Memory B cell (primary cell): Measurements from ENCODE around the gene THADA.

Experiments used
- ATAC-seq: fragments of 150-1000 bp; cut with Tn5 transposase; 2 replicates; pipeline ENCODE4 v1.10.0; 2021; ENCODE audit warnings: low read depth, mild to moderate bottlenecking, moderate library complexity
- DNase-seq, 2 donors: peaks; one replicate each; pipeline ENCODE4 v3.0.0; 2022; ENCODE audit warnings: low spot score in 2 of 2
- H3K27ac Mint-ChIP-seq: one replicate; pipeline ENCODE4 v1.8.0; 2022; ENCODE audit warnings: mild to moderate bottlenecking, moderate library complexity, mixed read lengths
- H3K27me3 Mint-ChIP-seq: one replicate; pipeline ENCODE4 v1.8.0; 2022; ENCODE audit warnings: mixed read lengths
- H3K36me3 Mint-ChIP-seq: one replicate; pipeline ENCODE4 v1.8.0; 2022; ENCODE audit warnings: mild to moderate bottlenecking, mixed read lengths
- H3K4me1 Mint-ChIP-seq: one replicate; pipeline ENCODE4 v1.8.0; 2022; ENCODE audit warnings: mixed read lengths
- H3K4me3 Mint-ChIP-seq: one replicate; pipeline ENCODE4 v1.8.0; 2022; ENCODE audit warnings: mild to moderate bottlenecking, moderate library complexity, mixed read lengths
- H3K9me3 Mint-ChIP-seq: one replicate; pipeline ENCODE4 v1.8.0; 2022; ENCODE audit warnings: mixed read lengths

The THADA gene

DNA sequence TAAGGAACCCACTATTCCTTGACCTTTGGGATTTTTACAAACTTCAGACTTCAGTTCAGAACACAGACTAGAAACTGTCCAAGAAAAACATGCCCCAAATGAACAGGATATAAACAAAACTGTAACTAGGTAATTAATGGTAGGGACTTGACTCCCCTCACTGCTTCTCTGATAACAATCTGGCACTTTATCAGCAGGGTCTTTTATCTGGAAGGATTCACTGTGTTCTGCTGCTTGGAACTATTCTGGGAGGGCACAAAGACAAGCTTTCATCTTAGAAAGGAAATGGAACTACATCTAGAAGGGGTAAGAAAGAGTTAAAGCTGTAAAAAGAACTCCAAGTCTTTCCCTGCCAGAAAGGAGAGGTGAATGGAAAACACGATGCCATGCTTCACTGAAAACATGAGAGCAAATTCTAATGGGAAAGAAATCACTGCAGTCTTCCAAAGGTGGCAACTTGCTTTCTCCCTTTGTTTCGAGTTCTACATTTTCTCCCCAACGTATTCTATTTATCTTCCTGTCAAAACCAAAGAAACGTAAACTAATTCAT is 181.2 kb downstream of the THADA start:
- Mint-ChIP-seq H3K27me3 (no peaks in the 10 kb centered on the region), H3K4me1 (peaks cover 3% of the 10 kb centered on the region), H3K4me3 (no peak overlapping the region), H3K27ac (no peak overlapping the region), H3K36me3 (peaks cover 16% of the 10 kb centered on the region), H3K9me3 (no peaks in the 10 kb centered on the region)
- ATAC-seq (no peak), DNase-seq (no peak)

DNA sequence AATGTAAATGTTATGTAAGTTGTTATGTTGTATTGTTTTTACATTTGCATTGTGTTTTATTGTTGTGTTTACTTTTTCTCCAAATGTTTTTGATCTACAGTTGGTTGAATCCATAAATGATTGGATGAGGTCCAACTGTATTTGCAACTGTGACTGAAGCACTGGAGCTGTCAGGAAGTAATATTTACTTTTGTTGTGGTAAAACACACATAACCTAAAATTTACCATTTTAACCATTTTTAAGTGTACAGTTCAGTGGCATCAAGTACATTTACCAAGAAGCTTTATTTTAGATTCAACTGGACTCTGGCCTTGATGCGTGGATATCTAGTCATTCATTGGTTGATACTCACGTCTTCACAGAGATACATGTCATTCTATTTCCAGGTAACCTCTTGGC is 181.8 kb downstream of the THADA start:
- Mint-ChIP-seq H3K27me3 (no peaks in the 10 kb centered on the region), H3K27ac (no peak overlapping the region), H3K9me3 (no peaks in the 10 kb centered on the region), H3K36me3 (peaks cover 13% of the 10 kb centered on the region), H3K4me1 (peaks cover 4% of the 10 kb centered on the region), H3K4me3 (no peak overlapping the region)
- ATAC-seq (no peak), DNase-seq (no peak)

DNA sequence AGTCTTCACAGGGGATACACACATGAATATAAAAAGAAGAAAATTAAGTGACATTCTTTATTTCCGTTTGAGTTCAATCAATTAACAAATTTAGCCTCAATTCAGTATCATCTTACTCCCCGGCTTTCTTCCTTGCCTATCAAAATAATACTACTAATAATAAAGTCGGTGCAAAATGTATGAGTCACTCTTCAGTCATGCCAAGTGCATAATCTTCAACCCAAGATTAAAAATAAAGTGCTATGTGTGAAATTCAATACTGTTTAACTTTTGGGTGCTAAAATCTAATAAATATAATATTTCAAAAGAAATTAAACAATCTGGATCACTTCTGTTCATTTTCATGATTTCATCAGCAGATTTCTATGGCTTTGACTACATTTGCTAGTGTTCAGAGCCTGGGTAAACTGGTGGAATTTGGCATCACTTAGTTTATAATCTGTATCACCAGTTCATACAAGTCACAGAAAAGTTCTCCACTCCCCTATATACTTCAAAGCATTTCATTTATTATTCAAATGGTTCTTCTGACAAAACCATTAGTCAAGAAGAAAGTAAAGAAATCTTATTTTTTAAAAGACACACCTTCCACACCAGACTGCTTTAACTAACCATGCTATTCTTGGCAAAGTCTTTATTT is 183.6 kb downstream of the THADA start:
- ATAC-seq (no peak), DNase-seq (no peak)
- no peaks in the 10 kb centered on the region for H3K9me3 Mint-ChIP-seq
- no peaks in the 10 kb centered on the region for H3K27me3 Mint-ChIP-seq
- no peak overlapping the region for H3K27ac Mint-ChIP-seq
- peaks cover 12% of the 10 kb centered on the region for H3K4me1 Mint-ChIP-seq
- peaks cover 7% of the 10 kb centered on the region for H3K36me3 Mint-ChIP-seq
- H3K4me3 Mint-ChIP-seq = no peak overlapping the region

DNA sequence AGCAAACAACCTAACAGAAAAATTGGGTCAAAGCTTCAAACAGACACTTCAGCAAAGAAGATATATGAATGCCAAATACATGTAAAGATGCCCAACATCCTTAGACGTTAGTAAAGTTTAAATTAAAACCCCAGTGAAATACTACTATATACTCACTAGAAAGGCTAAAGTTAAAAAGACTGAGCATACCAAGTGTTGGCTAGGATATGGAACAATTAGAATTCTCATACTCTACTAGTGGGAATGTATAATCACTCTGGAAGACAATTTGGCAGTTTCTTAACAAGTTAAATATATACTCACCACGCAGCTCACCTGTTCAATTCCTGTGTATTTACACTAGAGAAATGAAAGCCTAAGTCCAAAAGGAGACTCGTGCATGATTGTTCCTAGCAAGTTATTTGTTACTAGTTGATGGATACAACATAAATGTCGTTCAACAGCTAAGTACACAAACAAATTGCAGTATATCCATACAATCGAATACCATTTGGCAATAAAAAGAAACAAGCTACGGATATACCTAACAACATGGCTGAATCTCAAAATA is 185.7 kb downstream of the THADA start:
- H3K36me3 Mint-ChIP-seq = peaks cover 7% of the 10 kb centered on the region
- H3K27me3 Mint-ChIP-seq = no peaks in the 10 kb centered on the region
- ATAC-seq = no peak
- peaks cover 12% of the 10 kb centered on the region for H3K4me1 Mint-ChIP-seq
- H3K9me3 Mint-ChIP-seq = no peaks in the 10 kb centered on the region
- no peak for DNase-seq
- no peak overlapping the region for H3K4me3 Mint-ChIP-seq
- H3K27ac Mint-ChIP-seq = no peak overlapping the region

DNA sequence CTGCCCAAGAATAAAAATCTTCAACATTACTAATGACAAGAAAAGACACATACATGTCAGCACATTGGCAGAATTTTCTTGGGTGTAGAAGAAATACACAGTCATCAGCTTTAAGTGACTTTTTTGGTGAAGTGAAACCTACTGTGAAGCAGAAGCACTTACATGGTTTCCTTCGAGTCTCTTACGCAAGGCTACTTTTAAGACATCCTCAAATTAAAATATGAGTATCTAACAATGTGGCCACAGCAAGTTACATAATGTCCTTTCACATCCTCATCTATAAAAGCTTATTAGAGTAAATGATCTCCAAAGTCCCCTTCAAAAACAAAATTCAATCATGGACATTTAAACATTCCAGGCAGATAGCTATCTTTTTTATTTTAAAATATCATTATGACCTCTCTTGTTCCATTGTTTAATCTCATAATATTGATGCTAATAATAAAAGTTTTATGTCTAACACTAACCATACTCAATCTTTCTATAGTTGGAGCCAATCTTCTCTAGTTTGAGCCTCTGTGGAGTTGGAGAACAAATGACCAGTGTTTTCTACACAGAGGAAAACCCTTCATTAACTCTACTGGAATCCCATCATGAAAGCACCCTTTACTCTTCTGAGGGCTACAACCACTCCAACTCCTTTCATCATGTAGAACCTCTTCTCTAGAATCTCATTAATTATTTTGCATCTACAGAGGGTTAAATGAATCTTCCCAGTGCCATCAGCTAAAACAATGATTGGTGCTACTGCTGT is 187.3 kb downstream of the THADA start:
- peak overlapping the region; percentile 71 for H3K27ac Mint-ChIP-seq
- peak; percentile 99 for ATAC-seq
- H3K4me3 Mint-ChIP-seq = no peak overlapping the region
- DNase-seq = peak in 1 of 2 donors; percentile 26
- no peaks in the 10 kb centered on the region for H3K9me3 Mint-ChIP-seq
- no peaks in the 10 kb centered on the region for H3K27me3 Mint-ChIP-seq
- peaks cover 3% of the 10 kb centered on the region for H3K36me3 Mint-ChIP-seq
- peaks cover 20% of the 10 kb centered on the region for H3K4me1 Mint-ChIP-seq

DNA sequence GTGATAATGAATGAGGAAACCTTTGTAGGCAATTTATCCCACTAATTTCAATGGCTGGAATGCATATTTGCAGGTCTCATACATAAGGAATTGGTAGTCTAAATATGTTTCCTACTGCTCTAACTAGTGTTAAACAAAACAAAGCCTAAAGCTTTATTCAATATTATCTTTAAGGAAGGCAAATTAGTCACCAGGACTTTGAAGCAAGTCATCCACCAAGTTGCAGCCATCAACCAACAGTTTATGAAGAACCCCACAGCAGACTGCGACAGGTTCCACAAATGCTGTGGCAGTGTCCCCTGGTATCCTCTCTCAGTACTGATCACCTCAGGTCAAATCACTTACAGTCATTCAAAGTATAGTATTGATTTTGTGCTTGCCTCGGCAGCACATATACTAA is 187.9 kb downstream of the THADA start:
- peaks cover 3% of the 10 kb centered on the region for H3K36me3 Mint-ChIP-seq
- ATAC-seq (peak; percentile 14), DNase-seq (no peak)
- peaks cover 22% of the 10 kb centered on the region for H3K4me1 Mint-ChIP-seq
- H3K4me3 Mint-ChIP-seq = no peak overlapping the region
- H3K27me3 Mint-ChIP-seq = no peaks in the 10 kb centered on the region
- H3K27ac Mint-ChIP-seq = peak overlapping the region; percentile 71
- H3K9me3 Mint-ChIP-seq = no peaks in the 10 kb centered on the region

DNA sequence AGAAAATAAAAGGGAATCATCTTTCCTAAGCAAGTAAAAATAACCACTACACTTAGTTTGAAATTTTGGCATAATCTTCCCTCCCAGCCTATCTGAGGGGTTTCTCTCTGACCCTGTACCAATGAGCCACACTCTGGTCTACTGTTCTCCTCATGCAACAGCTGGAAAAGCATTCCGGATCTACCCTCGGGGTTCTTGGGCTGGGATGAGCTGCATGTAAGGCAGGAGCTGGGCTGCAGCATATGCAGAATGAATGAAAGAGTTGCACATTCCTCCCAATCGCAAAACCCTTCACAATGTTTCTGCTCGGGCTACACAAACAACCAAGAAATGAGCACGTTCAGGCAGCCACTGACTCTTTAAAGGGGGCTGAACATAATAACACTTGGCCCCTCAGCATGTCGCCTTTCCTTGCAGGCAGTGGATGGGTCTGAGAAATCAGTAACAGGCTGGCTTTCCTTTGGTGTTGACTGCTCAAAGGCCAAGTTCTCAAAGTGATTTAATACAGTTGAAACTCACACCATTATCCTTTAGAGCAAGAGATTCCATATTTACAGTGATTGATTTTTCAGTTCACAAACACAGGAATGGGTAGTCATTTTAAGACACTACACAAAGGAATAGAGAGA is 189.1 kb downstream of the THADA start:
- H3K27ac Mint-ChIP-seq = no peak overlapping the region

DNA sequence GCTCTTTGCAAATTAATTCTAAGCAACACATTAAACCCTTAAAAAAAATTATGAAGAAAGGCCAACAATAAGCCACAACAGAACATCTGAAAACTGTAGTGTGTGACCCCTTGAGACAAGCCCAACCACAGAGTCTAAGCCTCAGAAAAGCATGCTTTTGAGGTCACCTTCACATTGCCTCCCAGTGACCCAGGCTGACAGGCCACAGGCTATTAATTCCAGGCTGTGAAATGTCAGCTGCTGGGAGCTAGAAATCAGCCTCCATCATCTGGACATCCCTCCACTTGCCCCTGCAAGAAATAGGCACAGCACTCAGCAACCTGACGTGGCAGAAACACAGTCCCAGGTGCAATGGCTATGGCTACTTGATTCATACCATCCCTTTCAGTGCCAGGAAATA is 190.0 kb downstream of the THADA start:
- DNase-seq (no peak), ATAC-seq (no peak)
- Mint-ChIP-seq H3K27ac (no peak overlapping the region), H3K27me3 (no peaks in the 10 kb centered on the region), H3K9me3 (no peaks in the 10 kb centered on the region), H3K36me3 (peaks cover 3% of the 10 kb centered on the region), H3K4me3 (no peak overlapping the region), H3K4me1 (peaks cover 31% of the 10 kb centered on the region)

More for the DNA sequence above, 189.1 kb downstream of the THADA start:
- peaks cover 3% of the 10 kb centered on the region for H3K36me3 Mint-ChIP-seq
- ATAC-seq = no peak
- H3K4me1 Mint-ChIP-seq = peaks cover 31% of the 10 kb centered on the region
- DNase-seq = no peak
- H3K27me3 Mint-ChIP-seq = no peaks in the 10 kb centered on the region
- H3K9me3 Mint-ChIP-seq = no peaks in the 10 kb centered on the region
- H3K4me3 Mint-ChIP-seq = no peak overlapping the region

DNA sequence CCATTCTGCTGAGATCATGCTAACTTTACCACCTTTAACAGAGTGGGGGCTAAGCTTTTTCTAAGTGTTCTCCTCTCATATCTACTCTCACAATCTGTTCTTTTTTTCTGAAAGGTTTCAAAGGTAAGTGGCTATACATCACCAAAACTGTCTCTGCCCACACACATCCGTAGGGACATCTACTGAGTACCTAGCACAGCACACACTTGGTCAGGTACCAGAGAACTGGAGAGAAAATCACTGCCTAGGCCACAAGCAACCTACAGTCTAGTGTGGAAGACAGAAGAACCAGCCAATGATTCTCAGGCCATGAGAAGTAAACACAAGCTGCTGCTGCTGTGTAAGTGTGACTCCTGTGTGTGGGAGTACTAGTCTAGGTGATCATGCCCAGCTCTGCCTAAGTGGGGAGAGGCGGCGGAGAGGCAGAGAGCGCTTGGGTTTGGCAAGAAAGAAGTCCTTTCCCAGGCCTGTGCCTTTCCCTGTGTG is 193.3 kb downstream of the THADA start:
- DNase-seq (no peak), ATAC-seq (no peak)
- Mint-ChIP-seq H3K27ac (peak overlapping the region; percentile 78), H3K4me3 (no peak overlapping the region), H3K9me3 (no peaks in the 10 kb centered on the region), H3K36me3 (peaks cover 14% of the 10 kb centered on the region), H3K4me1 (peaks cover 19% of the 10 kb centered on the region), H3K27me3 (no peaks in the 10 kb centered on the region)

DNA sequence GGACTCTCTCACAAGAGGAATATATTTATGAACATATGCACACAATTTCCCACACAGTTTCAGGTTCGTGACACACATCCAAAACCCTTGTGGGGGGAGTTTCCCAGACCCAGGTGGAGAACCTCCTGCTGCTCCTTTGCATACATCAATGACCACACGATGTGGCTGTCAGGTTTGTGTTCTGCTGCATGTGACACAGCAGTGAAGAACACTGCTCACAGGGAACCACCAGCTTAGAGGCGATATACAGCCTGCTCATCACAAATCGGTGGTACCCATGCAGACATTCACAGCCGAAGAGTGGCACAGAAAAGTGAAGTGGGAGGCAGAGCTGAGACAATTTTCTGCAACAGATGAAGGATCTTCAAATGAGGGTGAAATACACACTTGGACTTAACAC is 193.8 kb downstream of the THADA start:
- Mint-ChIP-seq H3K4me1 (peaks cover 19% of the 10 kb centered on the region), H3K4me3 (no peak overlapping the region), H3K27ac (peak overlapping the region; percentile 78), H3K9me3 (no peaks in the 10 kb centered on the region), H3K36me3 (peaks cover 17% of the 10 kb centered on the region), H3K27me3 (no peaks in the 10 kb centered on the region)
- ATAC-seq (peak; percentile 98), DNase-seq (peak in 1 of 2 donors; percentile 36)

DNA sequence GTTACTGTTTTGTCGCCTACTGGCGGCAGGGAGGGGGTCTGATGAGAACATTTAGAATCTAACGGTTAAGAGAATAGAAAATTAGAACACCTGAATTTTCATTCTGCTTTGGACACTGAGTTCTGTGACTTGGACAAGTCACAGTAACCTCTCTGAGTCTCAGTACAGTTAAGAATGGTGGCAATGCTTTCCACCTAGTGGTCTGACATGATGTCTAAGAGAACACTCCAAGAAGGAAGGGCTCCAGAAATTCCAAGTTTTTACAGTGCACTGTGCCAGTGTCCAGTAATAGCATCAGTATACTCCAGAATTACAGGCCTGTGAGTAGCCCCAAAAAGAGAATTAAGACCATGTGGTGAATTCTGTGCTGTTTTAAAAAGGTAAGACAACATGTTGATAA is 195.3 kb downstream of the THADA start:
- no peak overlapping the region for H3K4me3 Mint-ChIP-seq
- peaks cover 19% of the 10 kb centered on the region for H3K4me1 Mint-ChIP-seq
- H3K9me3 Mint-ChIP-seq = no peaks in the 10 kb centered on the region
- H3K27me3 Mint-ChIP-seq = no peaks in the 10 kb centered on the region
- DNase-seq (no peak), ATAC-seq (no peak)
- no peak overlapping the region for H3K27ac Mint-ChIP-seq
- H3K36me3 Mint-ChIP-seq = peaks cover 23% of the 10 kb centered on the region

DNA sequence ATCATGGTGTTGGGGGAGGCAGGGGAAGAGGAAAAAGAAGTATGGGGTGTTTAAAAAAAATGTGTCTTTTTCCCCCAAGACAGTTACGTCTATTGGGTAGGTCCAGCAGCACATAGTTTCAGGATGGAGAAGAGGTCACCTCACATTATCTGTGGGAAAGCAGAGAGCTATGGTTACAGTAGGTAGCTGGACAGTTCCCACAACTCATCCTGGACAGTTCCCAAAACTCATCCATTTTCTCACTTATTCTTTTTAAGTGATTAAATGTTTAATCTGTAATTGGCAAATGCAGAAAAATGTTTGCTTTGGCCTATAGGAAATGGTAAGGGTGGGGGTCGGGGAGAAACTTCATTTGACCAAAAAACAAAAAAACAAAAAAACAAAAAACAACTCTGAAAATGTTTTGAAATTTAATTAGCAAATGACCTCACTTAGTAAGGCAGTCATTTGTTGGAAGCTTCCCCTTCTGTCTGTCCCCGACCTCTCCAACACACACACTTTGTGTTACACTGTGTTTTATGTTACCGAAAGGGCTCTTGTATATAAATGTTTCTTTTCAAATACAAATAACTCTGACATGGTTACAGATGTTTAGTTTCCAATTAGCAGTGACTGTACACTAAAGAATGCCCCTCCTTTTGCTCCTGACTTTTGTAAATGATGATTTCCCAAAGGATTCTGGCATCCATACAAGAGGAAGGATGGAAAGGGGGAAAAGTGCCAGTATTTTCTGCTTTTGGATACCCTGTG is 196.1 kb downstream of the THADA start:
- Mint-ChIP-seq H3K27ac (no peak overlapping the region), H3K27me3 (no peaks in the 10 kb centered on the region), H3K4me3 (no peak overlapping the region), H3K4me1 (peaks cover 19% of the 10 kb centered on the region), H3K9me3 (no peaks in the 10 kb centered on the region), H3K36me3 (peaks cover 23% of the 10 kb centered on the region)
- DNase-seq (no peak), ATAC-seq (no peak)

DNA sequence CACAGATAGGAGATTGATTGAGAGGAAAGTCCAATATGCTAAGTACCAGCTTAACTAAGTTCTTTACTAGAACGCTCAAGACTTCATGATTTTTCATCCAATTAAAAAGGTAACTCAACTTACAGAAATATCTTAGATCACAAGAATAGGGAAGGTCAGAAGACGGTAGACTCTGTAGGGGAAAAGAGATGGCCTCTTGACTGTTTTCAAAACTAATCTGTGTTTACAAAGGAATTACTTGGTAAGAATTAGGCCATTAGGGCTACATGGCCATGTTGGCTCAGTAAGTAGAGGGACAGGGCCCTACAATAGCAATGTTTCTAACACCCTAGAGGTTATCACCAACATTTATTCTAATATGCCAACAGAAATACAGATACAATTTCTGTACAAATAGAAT is 196.7 kb downstream of the THADA start:
- ATAC-seq (no peak), DNase-seq (no peak)
- no peaks in the 10 kb centered on the region for H3K9me3 Mint-ChIP-seq
- no peak overlapping the region for H3K27ac Mint-ChIP-seq
- peaks cover 20% of the 10 kb centered on the region for H3K36me3 Mint-ChIP-seq
- peaks cover 16% of the 10 kb centered on the region for H3K4me1 Mint-ChIP-seq
- H3K27me3 Mint-ChIP-seq = no peaks in the 10 kb centered on the region
- no peak overlapping the region for H3K4me3 Mint-ChIP-seq
